HepG2 (cell line): ENCODE results near the gene NSMF.

ENCODE experiments used
- CTCF ChIP-seq: sonication (generic); formaldehyde crosslinking; IDR thresholded peaks from 2 replicates; pipeline ENCODE4 v1.5.0; 2020; ENCODE audit warnings: mild to moderate bottlenecking, missing genetic modification reagents, moderate library complexity
- DMAP1 ChIP-seq: IDR thresholded peaks from 2 replicates; pipeline ENCODE4 v1.6.1; 2016
- NFAT5 ChIP-seq: sonication (generic); formaldehyde crosslinking; IDR thresholded peaks from 2 replicates; pipeline ENCODE4 v1.4.0; 2020; ENCODE audit warnings: missing genetic modification reagents
- POLR2AphosphoS5 ChIP-seq: IDR thresholded peaks from 2 replicates; pipeline ENCODE4 v1.6.1; 2012; ENCODE audit warnings: low read depth, low read length
- ZFP41 ChIP-seq: sonication (generic); formaldehyde crosslinking; IDR thresholded peaks from 2 replicates; pipeline ENCODE4 v1.4.0; 2020; ENCODE audit warnings: mild to moderate bottlenecking, missing genetic modification reagents, borderline replicate concordance
- ZSCAN29 ChIP-seq: sonication (generic); formaldehyde crosslinking; conservative IDR thresholded peaks from 2 replicates; pipeline ENCODE4 v1.4.0; 2020; ENCODE audit warnings: mild to moderate bottlenecking, missing genetic modification reagents
- TF ChIP-seq, protein P1 (sequence below): IDR thresholded peaks from 2 replicates; pipeline ENCODE4 v1.6.1; 2012; ENCODE audit warnings: inconsistent platforms

DNA sequence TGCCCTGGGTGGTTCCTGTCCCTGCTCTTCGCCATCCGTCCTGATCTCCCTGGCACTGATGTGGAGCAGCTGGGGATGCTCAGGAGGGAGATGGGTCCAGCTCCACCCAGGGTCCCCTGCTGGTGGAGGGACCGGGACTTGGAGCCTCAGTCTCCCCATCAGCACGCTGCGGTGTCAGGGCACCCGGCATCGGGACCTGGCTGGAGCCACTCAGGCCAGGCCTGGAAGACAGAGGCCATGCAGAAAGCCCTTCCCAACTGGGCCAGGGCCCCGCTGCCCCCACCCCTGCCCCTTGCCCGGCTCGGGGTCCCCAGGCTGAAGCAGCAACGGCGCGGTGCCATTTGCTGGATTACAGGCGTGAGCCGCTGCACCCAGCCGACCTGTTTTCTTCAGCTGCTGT lies 40.3 kb upstream of the NSMF start:
- no peak for TF ChIP-seq ZFP41
- TF ChIP-seq POLR2AphosphoS5 = no peak
- TF ChIP-seq CTCF = no peak
- TF ChIP-seq ZSCAN29 (CRISPR knock-in tag) = no peak
- TF ChIP-seq DMAP1 (CRISPR knock-in tag) = no peak
- no peak for TF ChIP-seq NFAT5 (CRISPR knock-in tag)
- TF ChIP-seq, protein P1, sequence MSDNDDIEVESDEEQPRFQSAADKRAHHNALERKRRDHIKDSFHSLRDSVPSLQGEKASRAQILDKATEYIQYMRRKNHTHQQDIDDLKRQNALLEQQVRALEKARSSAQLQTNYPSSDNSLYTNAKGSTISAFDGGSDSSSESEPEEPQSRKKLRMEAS = no peak
